PC-9 (cell line): ENCODE results near the gene RIC3. TPM values are rescaled to one million over a fixed set of nuclear protein-coding genes. Genes with fewer than 3 reads are reported as not detected.

Experiments used
- BruUV-seq: library from RNA; stranded (reverse); fragments of 400-500 nt; replicated peaks from 2 replicates; lab custom pipeline; 2021; lab: Mats Ljungman, UMichigan
- CTCF ChIA-PET: fragments of 300-600 bp; sonication (Branson Sonifier 250); formaldehyde crosslinking; loops from one replicate; lab custom pipeline; 2022; ENCODE audit warnings: antibody characterized with exemption; lab: Charles Lee
- POLR2A ChIA-PET: fragments of 300-600 bp; sonication (Branson Sonifier 250); formaldehyde crosslinking; loops from one replicate; lab custom pipeline; 2022; ENCODE audit warnings: antibody characterized with exemption; ENCODE audit not compliant: unreplicated experiment; lab: Charles Lee
- DNase-seq, 2 experiments: peaks; one replicate each; pipeline versions ENCODE4 v3.0.0 to v3.0.0-alpha.2; 2015 to 2022; ENCODE audit warnings: mixed read lengths in 1 of 2
- H2AFZ ChIP-seq: fragments of 200-600 bp; sonication (generic); 2 replicates; pipeline ENCODE4 v1.8.1; 2017; ENCODE audit warnings: antibody characterized with exemption
- H3F3A ChIP-seq: fragments of 200-600 bp; sonication (generic); 2 replicates; pipeline ENCODE4 v1.8.1; 2017; ENCODE audit warnings: antibody characterized with exemption, mild to moderate bottlenecking, low read depth; ENCODE audit not compliant: insufficient read depth
- H3K27ac ChIP-seq: fragments of 200-600 bp; sonication (generic); 2 replicates; pipeline ENCODE4 v1.6.1; 2016; ENCODE audit warnings: mixed run types
- H3K27me3 ChIP-seq: fragments of 200-600 bp; sonication (generic); 2 replicates; pipeline ENCODE4 v1.6.1; 2016; ENCODE audit warnings: low read depth, mixed run types; ENCODE audit not compliant: insufficient read depth
- H3K36me3 ChIP-seq: fragments of 200-600 bp; sonication (generic); 2 replicates; pipeline ENCODE4 v1.6.1; 2016; ENCODE audit warnings: low read depth, mixed run types
- H3K4me1 ChIP-seq: fragments of 200-600 bp; sonication (generic); replicated peaks from 2 replicates; pipeline ENCODE4 v1.6.1; 2016; ENCODE audit warnings: mixed run types; ENCODE audit not compliant: insufficient read depth
- H3K4me2 ChIP-seq: fragments of 200-600 bp; sonication (generic); 2 replicates; pipeline ENCODE4 v1.6.1; 2017; ENCODE audit warnings: mixed run types
- H3K4me3 ChIP-seq: fragments of 200-600 bp; sonication (generic); 2 replicates; pipeline ENCODE4 v1.6.1; 2016; ENCODE audit warnings: mixed run types
- H3K79me2 ChIP-seq: fragments of 200-600 bp; sonication (generic); 2 replicates; pipeline ENCODE4 v1.6.1; 2017; ENCODE audit warnings: low read depth, mixed run types
- H3K9me2 ChIP-seq: fragments of 200-600 bp; sonication (generic); 2 replicates; pipeline ENCODE4 v1.8.1; 2017; ENCODE audit warnings: mild to moderate bottlenecking; ENCODE audit not compliant: insufficient read depth
- H3K9me3 ChIP-seq: fragments of 200-600 bp; sonication (generic); 2 replicates; pipeline ENCODE4 v1.8.1; 2016; ENCODE audit warnings: low read depth; ENCODE audit not compliant: insufficient read depth
- H4K20me1 ChIP-seq: fragments of 200-600 bp; sonication (generic); 2 replicates; pipeline ENCODE4 v1.8.1; 2017; ENCODE audit not compliant: insufficient read depth
- EZH2 ChIP-seq: fragments of 200-600 bp; sonication (generic); IDR thresholded peaks from 2 replicates; pipeline ENCODE4 v1.8.0; 2017; ENCODE audit warnings: antibody characterized with exemption, low read depth
- intact Hi-C: fragments of 100-400 bp; cut with micrococcal nuclease; formaldehyde crosslinking; loops from one replicate; pipeline ENCODE4 v1.10.0; 2022; ENCODE audit not compliant: unreplicated experiment
- total RNA-seq: library from RNA; stranded (reverse); gene quantifications from 2 replicates; pipeline ENCODE4 v1.2.3, GENCODE V29; 2021
- TF ChIP-seq, protein P1 (sequence below): fragments of 200-600 bp; sonication (generic); conservative IDR thresholded peaks from 2 replicates; pipeline ENCODE4 v1.6.1; 2017; ENCODE audit warnings: mixed run types, antibody characterized with exemption, mild to moderate bottlenecking, moderate library complexity

RIC3 gene
- total RNA-seq, 1 experiment from 2014 or later: not detected

DNA sequence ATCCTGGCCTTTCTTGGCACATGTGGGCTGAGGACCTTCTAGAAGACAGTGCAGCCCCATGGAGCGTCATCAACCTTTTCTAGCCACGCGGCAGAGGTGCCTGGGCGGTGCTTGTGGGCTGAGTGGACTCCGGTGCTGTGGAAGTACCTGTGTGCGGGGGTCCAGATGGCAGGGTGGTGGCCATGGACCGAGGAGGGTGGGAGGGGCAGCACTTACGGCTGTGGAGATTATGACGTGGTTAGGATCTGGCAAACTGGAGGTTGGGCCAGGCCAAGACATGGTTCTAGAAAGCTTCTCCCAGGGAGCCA is 85.8 kb downstream of the RIC3 start:
- no peak overlapping the region for H3K4me2 ChIP-seq
- no peaks in the 10 kb centered on the region for H3K9me2 ChIP-seq
- no peaks in the 10 kb centered on the region for H3K9me3 ChIP-seq
- H3K27ac ChIP-seq: no peak overlapping the region
- POLR2A ChIA-PET: no interaction called here
- no peak for TF ChIP-seq EZH2
- TF ChIP-seq, protein P1, sequence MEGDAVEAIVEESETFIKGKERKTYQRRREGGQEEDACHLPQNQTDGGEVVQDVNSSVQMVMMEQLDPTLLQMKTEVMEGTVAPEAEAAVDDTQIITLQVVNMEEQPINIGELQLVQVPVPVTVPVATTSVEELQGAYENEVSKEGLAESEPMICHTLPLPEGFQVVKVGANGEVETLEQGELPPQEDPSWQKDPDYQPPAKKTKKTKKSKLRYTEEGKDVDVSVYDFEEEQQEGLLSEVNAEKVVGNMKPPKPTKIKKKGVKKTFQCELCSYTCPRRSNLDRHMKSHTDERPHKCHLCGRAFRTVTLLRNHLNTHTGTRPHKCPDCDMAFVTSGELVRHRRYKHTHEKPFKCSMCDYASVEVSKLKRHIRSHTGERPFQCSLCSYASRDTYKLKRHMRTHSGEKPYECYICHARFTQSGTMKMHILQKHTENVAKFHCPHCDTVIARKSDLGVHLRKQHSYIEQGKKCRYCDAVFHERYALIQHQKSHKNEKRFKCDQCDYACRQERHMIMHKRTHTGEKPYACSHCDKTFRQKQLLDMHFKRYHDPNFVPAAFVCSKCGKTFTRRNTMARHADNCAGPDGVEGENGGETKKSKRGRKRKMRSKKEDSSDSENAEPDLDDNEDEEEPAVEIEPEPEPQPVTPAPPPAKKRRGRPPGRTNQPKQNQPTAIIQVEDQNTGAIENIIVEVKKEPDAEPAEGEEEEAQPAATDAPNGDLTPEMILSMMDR: no peak
- no peak for DNase-seq
- CTCF ChIA-PET: no interaction called here
- peaks cover 13% of the 10 kb centered on the region; the same call in 1 of the 2 replicates for H3K27me3 ChIP-seq
- intact Hi-C loops: no loop called here
- H3K36me3 ChIP-seq: no peaks in the 10 kb centered on the region
- H2AFZ ChIP-seq: no peak overlapping the region
- no TSS peak for BruUV-seq
- H3K79me2 ChIP-seq: no peaks in the 10 kb centered on the region
- H3K4me3 ChIP-seq: no peak overlapping the region
- no peaks in the 10 kb centered on the region for H3K4me1 ChIP-seq
- H3F3A ChIP-seq: no peaks in the 10 kb centered on the region
- no peaks in the 10 kb centered on the region for H4K20me1 ChIP-seq

DNA sequence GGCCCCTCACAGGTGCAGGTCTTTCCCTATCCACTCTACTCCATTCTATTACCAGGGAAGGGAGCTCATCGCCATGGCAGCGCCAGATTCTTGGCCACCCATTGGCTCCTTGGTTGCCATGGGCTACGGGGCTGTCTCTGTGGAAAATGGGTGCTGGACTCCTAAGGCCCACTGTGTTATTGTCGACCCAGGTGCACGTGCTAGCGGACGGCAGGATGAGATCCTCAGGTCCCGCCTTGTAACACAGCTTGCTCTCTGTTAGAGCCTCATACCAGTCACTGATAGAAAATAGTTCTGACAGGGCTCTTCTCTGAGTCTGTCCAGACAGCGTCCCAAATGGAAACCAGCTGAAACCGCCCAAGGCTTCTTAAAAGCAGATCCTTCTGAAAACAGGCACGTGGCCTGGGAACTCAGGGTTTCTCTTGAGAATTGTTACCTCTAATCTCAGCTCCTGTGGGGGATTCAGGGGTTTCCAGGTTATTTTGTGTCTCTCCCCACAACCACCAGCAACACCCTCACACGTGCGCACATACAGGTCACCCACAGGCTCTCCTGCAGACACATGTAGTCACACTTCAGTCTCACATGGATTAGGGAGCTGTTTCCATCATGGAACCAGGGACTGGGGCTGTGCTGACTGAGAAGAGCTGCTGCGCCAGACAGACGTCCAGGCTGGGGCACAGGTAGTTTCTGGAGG is 86.3 kb downstream of the RIC3 start:
- BruUV-seq: no TSS peak
- POLR2A ChIA-PET: no interaction called here
- DNase-seq: no peak
- H3F3A ChIP-seq: no peaks in the 10 kb centered on the region
- no peak overlapping the region for H3K4me3 ChIP-seq
- H3K36me3 ChIP-seq: no peaks in the 10 kb centered on the region
- H3K9me3 ChIP-seq: no peaks in the 10 kb centered on the region
- H2AFZ ChIP-seq: no peak overlapping the region
- H3K27me3 ChIP-seq: peaks cover 13% of the 10 kb centered on the region; the same call in 1 of the 2 replicates
- intact Hi-C loops: no loop called here
- H3K4me1 ChIP-seq: no peaks in the 10 kb centered on the region
- H3K4me2 ChIP-seq: no peak overlapping the region
- no peaks in the 10 kb centered on the region for H3K9me2 ChIP-seq
- H3K79me2 ChIP-seq: no peaks in the 10 kb centered on the region
- TF ChIP-seq, protein P1: no peak
- no peak for TF ChIP-seq EZH2
- H3K27ac ChIP-seq: no peak overlapping the region
- H4K20me1 ChIP-seq: no peaks in the 10 kb centered on the region
- CTCF ChIA-PET: no interaction called here

DNA sequence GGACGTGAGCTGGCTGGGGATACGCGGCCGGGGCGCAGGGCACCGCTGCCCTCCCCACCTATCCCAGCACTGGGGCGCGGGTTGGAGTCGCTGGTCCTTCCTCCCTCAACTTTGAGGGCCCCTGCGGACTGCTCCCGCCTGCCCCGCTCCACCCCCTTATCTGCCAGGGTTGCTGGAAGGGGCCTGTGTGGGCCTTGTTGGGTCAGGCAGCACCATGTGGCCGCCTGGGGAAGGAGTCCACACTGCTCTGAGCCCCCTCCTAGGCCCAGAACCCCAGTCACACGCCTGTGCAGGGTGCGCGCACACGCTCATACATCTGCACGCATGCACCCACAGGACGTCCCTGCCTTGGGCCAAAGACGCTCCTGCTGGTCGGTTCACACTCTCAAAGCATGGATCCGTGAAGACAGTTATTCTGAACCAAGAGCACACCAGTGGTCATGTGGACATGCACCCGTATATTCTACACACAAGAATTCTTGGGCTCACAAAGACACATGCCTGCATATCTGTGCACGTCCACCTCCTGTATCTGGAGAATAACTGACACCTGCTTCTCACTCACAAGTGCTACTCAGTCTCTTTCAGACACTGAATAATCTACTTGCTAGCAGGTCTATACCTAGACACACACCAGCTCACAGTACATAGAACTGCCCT is 87.1 kb downstream of the RIC3 start:
- TF ChIP-seq EZH2: no peak
- TF ChIP-seq, protein P1: no peak
- Histone ChIP-seq H3K4me2 (no peak overlapping the region), H4K20me1 (no peaks in the 10 kb centered on the region), H3K36me3 (no peaks in the 10 kb centered on the region), H3K4me3 (no peak overlapping the region), H3K9me2 (no peaks in the 10 kb centered on the region), H3K4me1 (no peaks in the 10 kb centered on the region), H3K79me2 (no peaks in the 10 kb centered on the region), H3K27ac (no peak overlapping the region), H3K9me3 (no peaks in the 10 kb centered on the region), H2AFZ (no peak overlapping the region), H3F3A (no peaks in the 10 kb centered on the region), H3K27me3 (peaks cover 9% of the 10 kb centered on the region; the same call in 1 of the 2 replicates)
- no peak for DNase-seq
- CTCF ChIA-PET: no interaction called here
- intact Hi-C loops: no loop called here
- POLR2A ChIA-PET: no interaction called here
- no TSS peak for BruUV-seq
